HL-60 (cell line): ENCODE measurements around the gene AFF1.

Experiments used
- DNase-seq, 2 experiments: peaks; one replicate each; pipeline ENCODE4 v3.0.0-alpha.2; 2010 to 2020; ENCODE audit warnings: low read depth in 1 of 2, low spot score in 1 of 2
- H3K27ac ChIP-seq: fragments of 250-450 bp; sonication (Bioruptor Pico); replicated peaks from 2 replicates; pipeline ENCODE4 v1.5.1; 2020; ENCODE audit warnings: mild to moderate bottlenecking, moderate library complexity
- H3K27me3 ChIP-seq: fragments of 250-450 bp; sonication (Bioruptor Pico); 2 replicates; pipeline ENCODE4 v1.5.1; 2021; ENCODE audit warnings: mild to moderate bottlenecking, moderate library complexity; ENCODE audit not compliant: insufficient read depth, poor library complexity, severe bottlenecking
- H3K4me3 ChIP-seq: replicated peaks from 2 replicates; pipeline ENCODE4 v1.5.1; 2011; ENCODE audit warnings: mild to moderate bottlenecking, control low read depth, low read length; ENCODE audit not compliant: insufficient read depth
- GABPA ChIP-seq: IDR thresholded peaks from 2 replicates; pipeline ENCODE4 v1.6.1; 2012; ENCODE audit warnings: low read depth
- POLR2AphosphoS5 ChIP-seq: IDR thresholded peaks from 2 replicates; pipeline ENCODE4 v1.6.1; 2012; ENCODE audit warnings: low read depth
- REST ChIP-seq: IDR thresholded peaks from 2 replicates; pipeline ENCODE4 v1.6.1; 2012; ENCODE audit warnings: low read depth; ENCODE audit not compliant: insufficient replicate concordance
- SPI1 ChIP-seq: IDR thresholded peaks from 2 replicates; pipeline ENCODE4 v1.6.1; 2012; ENCODE audit warnings: low read depth, mild to moderate bottlenecking, borderline replicate concordance
- TF ChIP-seq, protein P1 (sequence below): IDR thresholded peaks from one replicate; pipeline ENCODE4 v1.5.1; 2011; ENCODE audit warnings: low read length, control low read depth, inconsistent platforms; ENCODE audit not compliant: insufficient read depth

Gene AFF1

DNA sequence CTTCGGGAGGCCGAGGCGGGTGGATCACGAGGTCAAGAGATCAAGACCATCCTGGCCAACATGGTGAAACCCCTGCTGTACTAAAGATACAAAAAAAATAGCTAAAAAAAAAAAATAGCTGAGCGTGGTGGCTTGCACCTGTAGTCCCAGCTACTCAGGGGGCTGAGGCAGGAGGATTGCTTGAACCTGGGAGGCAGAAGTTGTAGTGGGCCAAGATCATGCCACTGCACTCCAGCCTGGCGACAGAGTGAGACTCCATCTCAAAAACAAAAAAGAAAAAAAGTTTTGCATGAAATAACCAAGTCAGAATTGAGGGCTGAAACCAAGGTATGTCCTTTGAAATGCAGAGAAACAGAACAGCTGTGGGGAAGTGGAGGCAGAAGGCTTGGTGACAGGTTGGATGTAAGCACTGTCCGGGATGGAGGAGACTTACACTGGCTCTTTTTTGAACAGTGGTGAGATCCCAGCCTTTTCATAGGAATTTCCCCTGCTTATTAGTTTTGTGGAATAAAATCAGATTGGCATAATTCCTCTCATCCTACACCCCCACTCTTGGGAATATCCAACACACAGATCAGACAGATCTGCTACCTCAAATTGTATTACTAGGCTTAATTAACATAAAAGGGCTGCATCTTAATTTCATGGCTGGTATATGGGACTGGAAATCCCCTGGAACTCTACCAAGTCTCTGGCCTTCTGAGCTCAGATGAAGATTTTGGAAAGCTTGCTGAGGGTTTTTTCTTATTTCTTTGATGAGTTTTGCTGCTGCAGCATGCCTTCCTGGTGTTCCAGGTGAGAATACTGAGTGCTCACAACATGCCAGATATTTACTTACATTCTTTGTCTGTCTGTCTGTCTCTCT is 23.8 kb upstream of the AFF1 start:
- H3K27ac ChIP-seq = no peak overlapping the region
- no peak overlapping the region for H3K4me3 ChIP-seq
- no peak for DNase-seq
- TF ChIP-seq POLR2AphosphoS5 (no peak), REST (no peak)
- TF ChIP-seq, protein P1, sequence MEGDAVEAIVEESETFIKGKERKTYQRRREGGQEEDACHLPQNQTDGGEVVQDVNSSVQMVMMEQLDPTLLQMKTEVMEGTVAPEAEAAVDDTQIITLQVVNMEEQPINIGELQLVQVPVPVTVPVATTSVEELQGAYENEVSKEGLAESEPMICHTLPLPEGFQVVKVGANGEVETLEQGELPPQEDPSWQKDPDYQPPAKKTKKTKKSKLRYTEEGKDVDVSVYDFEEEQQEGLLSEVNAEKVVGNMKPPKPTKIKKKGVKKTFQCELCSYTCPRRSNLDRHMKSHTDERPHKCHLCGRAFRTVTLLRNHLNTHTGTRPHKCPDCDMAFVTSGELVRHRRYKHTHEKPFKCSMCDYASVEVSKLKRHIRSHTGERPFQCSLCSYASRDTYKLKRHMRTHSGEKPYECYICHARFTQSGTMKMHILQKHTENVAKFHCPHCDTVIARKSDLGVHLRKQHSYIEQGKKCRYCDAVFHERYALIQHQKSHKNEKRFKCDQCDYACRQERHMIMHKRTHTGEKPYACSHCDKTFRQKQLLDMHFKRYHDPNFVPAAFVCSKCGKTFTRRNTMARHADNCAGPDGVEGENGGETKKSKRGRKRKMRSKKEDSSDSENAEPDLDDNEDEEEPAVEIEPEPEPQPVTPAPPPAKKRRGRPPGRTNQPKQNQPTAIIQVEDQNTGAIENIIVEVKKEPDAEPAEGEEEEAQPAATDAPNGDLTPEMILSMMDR = no peak
- no peaks in the 10 kb centered on the region for H3K27me3 ChIP-seq

DNA sequence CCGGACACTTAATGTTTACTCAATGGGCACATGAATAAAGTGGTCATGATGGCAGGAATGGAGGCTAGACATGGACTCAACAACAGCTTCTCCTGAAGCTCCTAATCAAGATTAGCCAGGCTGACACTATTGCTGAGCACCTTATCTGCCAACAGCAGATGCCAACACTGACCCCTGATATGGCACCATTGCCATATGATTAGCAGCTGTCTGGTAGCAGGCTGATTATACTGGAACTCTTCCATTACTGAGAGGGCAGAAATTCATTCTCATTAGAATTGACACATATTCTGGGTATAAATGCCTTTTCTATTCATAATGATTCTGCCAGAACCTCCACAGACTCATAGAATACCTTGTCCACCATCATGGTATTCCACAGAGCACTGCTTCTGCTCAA is 18.4 kb upstream of the AFF1 start:
- Histone ChIP-seq H3K27ac (no peak overlapping the region), H3K27me3 (no peaks in the 10 kb centered on the region), H3K4me3 (no peak overlapping the region)
- TF ChIP-seq GABPA (no peak), POLR2AphosphoS5 (no peak), SPI1 (no peak), REST (no peak)
- TF ChIP-seq, protein P1 = no peak
- DNase-seq = no peak

- DNase-seq = no peak
- TF ChIP-seq, protein P1 = no peak
- no peak for TF ChIP-seq REST
- TF ChIP-seq POLR2AphosphoS5 = no peak
- TF ChIP-seq SPI1 = no peak
- TF ChIP-seq GABPA = no peak
- no peak overlapping the region for H3K4me3 ChIP-seq
- no peaks in the 10 kb centered on the region for H3K27me3 ChIP-seq
- H3K27ac ChIP-seq = no peak overlapping the region
Measured at GRCh38 chr4:86917212-86918039, 17.4 kb upstream of the AFF1 start.
